HEK293 (cell line): Measurements from ENCODE around the gene SPATA7.

Experiments
- CTCF ChIA-PET: fragments of 350-600 bp; formaldehyde crosslinking; extraction: SDS; loops from one replicate; lab custom pipeline; 2021; ENCODE audit warnings: antibody characterized with exemption; lab: Yijun Ruan, JAX
- POLR2A ChIA-PET: fragments of 300-600 bp; formaldehyde crosslinking; extraction: SDS; loops from one replicate; lab custom pipeline; 2020; ENCODE audit warnings: antibody characterized with exemption, inconsistent platforms; lab: Yijun Ruan, JAX
- H3K27ac ChIP-seq: fragments of 200-500 bp; sonication (Bioruptor generic); 2 replicates; pipeline ENCODE4 v1.5.1; 2014; ENCODE audit warnings: low read depth, low read length, control low read depth, inconsistent platforms; ENCODE audit errors: extremely low read depth
- H3K36me3 ChIP-seq, 2 experiments: fragments of 200-500 bp in 1 of 2; sonication (Bioruptor generic) in 1 of 2; 1 replicate in 1 of 2; 2 replicates in 1 of 2; pipeline ENCODE4 v1.5.1; 2014 to 2017; ENCODE audit warnings: inconsistent platforms in 2 of 2, low read length in 2 of 2; ENCODE audit not compliant: control insufficient read depth in 2 of 2, insufficient read depth in 1 of 2
- H3K4me1 ChIP-seq: fragments of 200-500 bp; sonication (Bioruptor generic); 2 replicates; pipeline ENCODE4 v1.5.1; 2014; ENCODE audit warnings: mild to moderate bottlenecking, low read length, inconsistent platforms; ENCODE audit not compliant: control insufficient read depth, insufficient read depth
- H3K4me3 ChIP-seq: 2 replicates; pipeline ENCODE4 v1.5.1; 2011; ENCODE audit warnings: low read depth, mild to moderate bottlenecking, control low read depth, low read length, moderate library complexity
- H3K9me3 ChIP-seq: fragments of 200-500 bp; sonication (Bioruptor generic); 2 replicates; pipeline ENCODE4 v1.5.1; 2014; ENCODE audit warnings: low read depth, low read length, inconsistent platforms; ENCODE audit not compliant: control insufficient read depth, insufficient read depth
- BCL11A ChIP-seq: fragments of 450-650 bp; formaldehyde crosslinking; IDR thresholded peaks from 2 replicates; pipeline ENCODE4 v1.5.1; 2016; ENCODE audit warnings: low read depth, missing biosample characterization, missing genetic modification characterization
- GFI1B ChIP-seq: fragments of 450-650 bp; formaldehyde crosslinking; IDR thresholded peaks from 2 replicates; pipeline ENCODE4 v1.5.1; 2016; ENCODE audit warnings: missing biosample characterization, missing genetic modification characterization
- MZF1 ChIP-seq: fragments of 450-650 bp; formaldehyde crosslinking; IDR thresholded peaks from 2 replicates; pipeline ENCODE4 v1.5.1; 2017; ENCODE audit warnings: missing biosample characterization, missing genetic modification characterization, borderline replicate concordance
- PRDM6 ChIP-seq: fragments of 450-650 bp; formaldehyde crosslinking; IDR thresholded peaks from 2 replicates; pipeline ENCODE4 v1.5.1; 2017; ENCODE audit warnings: missing biosample characterization, missing genetic modification characterization
- ZBTB48 ChIP-seq: fragments of 450-650 bp; formaldehyde crosslinking; IDR thresholded peaks from 2 replicates; pipeline ENCODE4 v1.5.1; 2016; ENCODE audit warnings: missing biosample characterization, missing genetic modification characterization
- ZNF19 ChIP-seq: fragments of 450-650 bp; formaldehyde crosslinking; IDR thresholded peaks from 2 replicates; pipeline ENCODE4; 2016; ENCODE audit warnings: missing biosample characterization, missing genetic modification characterization, low read depth
- ZNF2 ChIP-seq: fragments of 450-650 bp; formaldehyde crosslinking; IDR thresholded peaks from 2 replicates; pipeline ENCODE4 v1.5.1; 2016; ENCODE audit warnings: missing biosample characterization, missing genetic modification characterization
- ZNF202 ChIP-seq: fragments of 450-650 bp; formaldehyde crosslinking; IDR thresholded peaks from 2 replicates; pipeline ENCODE4 v1.5.1; 2016; ENCODE audit warnings: missing biosample characterization, missing genetic modification characterization, borderline replicate concordance
- ZNF335 ChIP-seq: fragments of 450-650 bp; formaldehyde crosslinking; conservative IDR thresholded peaks from 2 replicates; pipeline ENCODE4 v1.5.1; 2016; ENCODE audit warnings: missing biosample characterization, missing genetic modification characterization
- ZNF37A ChIP-seq: fragments of 450-650 bp; IDR thresholded peaks from 2 replicates; pipeline ENCODE4 v1.5.1; 2018; ENCODE audit warnings: missing biosample characterization, missing genetic modification characterization
- ZNF391 ChIP-seq: fragments of 450-650 bp; formaldehyde crosslinking; IDR thresholded peaks from 2 replicates; pipeline ENCODE4 v1.5.1; 2016; ENCODE audit warnings: low read depth, missing biosample characterization, missing genetic modification characterization, borderline replicate concordance
- ZNF48 ChIP-seq: fragments of 450-650 bp; formaldehyde crosslinking; IDR thresholded peaks from 2 replicates; pipeline ENCODE4 v1.5.1; 2016; ENCODE audit warnings: missing biosample characterization, missing genetic modification characterization
- ZNF514 ChIP-seq: fragments of 450-650 bp; formaldehyde crosslinking; IDR thresholded peaks from 2 replicates; pipeline ENCODE4 v1.5.1; 2016; ENCODE audit warnings: missing biosample characterization, missing genetic modification characterization
- ZNF529 ChIP-seq: fragments of 450-650 bp; formaldehyde crosslinking; IDR thresholded peaks from 2 replicates; pipeline ENCODE4 v1.5.1; 2017; ENCODE audit warnings: missing genetic modification characterization, missing biosample characterization; ENCODE audit not compliant: insufficient replicate concordance
- ZNF549 ChIP-seq: fragments of 450-650 bp; IDR thresholded peaks from 2 replicates; pipeline ENCODE4 v1.5.1; 2018; ENCODE audit warnings: missing biosample characterization, missing genetic modification characterization, mild to moderate bottlenecking, inconsistent platforms, moderate library complexity
- ZNF571 ChIP-seq: fragments of 450-650 bp; formaldehyde crosslinking; IDR thresholded peaks from 2 replicates; pipeline ENCODE4 v1.5.0; 2017; ENCODE audit warnings: missing biosample characterization, missing genetic modification characterization
- ZNF660 ChIP-seq: fragments of 450-650 bp; IDR thresholded peaks from 2 replicates; pipeline ENCODE4 v1.5.1; 2018; ENCODE audit warnings: missing biosample characterization, mild to moderate bottlenecking, missing genetic modification characterization
- ZNF692 ChIP-seq: fragments of 450-650 bp; formaldehyde crosslinking; IDR thresholded peaks from 2 replicates; pipeline ENCODE4 v1.5.1; 2016; ENCODE audit warnings: missing biosample characterization, missing genetic modification characterization
- ZNF776 ChIP-seq: fragments of 450-650 bp; formaldehyde crosslinking; IDR thresholded peaks from 2 replicates; pipeline ENCODE4 v1.5.0; 2017; ENCODE audit warnings: missing biosample characterization, missing genetic modification characterization, borderline replicate concordance
- ZNF830 ChIP-seq: fragments of 450-650 bp; IDR thresholded peaks from 2 replicates; pipeline ENCODE4 v1.5.0; 2018; ENCODE audit warnings: missing biosample characterization, missing genetic modification characterization, low read depth, mild to moderate bottlenecking, moderate library complexity
- TF ChIP-seq, protein P1 (sequence below): IDR thresholded peaks from 2 replicates; pipeline ENCODE4 v1.6.1; 2011; ENCODE audit warnings: mild to moderate bottlenecking, low read depth, low read length, borderline replicate concordance
- TF ChIP-seq, protein P2 (sequence below): fragments of 450-650 bp; formaldehyde crosslinking; IDR thresholded peaks from 2 replicates; pipeline ENCODE4 v1.5.1; 2016; ENCODE audit warnings: missing biosample characterization, missing genetic modification characterization
- TF ChIP-seq, protein P3 (sequence below): fragments of 450-650 bp; formaldehyde crosslinking; IDR thresholded peaks from 2 replicates; pipeline ENCODE4; 2016; ENCODE audit warnings: missing biosample characterization, missing genetic modification characterization

The SPATA7 gene

DNA sequence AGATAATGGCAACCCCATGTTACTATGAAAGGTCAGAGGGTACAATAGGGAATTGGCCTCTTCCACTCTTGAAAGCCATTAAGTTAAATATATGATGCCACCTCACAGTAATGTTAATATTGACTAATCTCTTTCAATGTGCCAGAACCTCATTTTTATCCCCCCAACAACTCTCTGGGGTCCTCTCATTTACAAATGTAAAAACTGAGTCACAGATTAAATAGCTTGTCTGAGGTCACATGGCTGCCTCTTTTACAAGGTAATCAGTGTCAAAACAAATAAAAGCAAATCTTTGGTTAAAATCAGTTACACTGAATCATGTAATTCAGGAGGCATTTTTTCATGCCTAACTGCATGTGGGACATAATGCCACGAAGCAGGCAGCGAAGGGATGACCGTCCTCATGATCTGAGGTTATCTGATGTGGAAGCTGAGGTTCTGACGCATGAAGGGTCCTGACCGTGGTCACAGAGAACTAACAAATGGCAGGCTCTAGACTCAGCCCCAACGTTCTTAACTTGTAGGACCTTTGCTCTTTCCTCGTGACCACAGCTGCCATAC is 90.8 kb downstream of the SPATA7 start:
- no peak for TF ChIP-seq ZNF514
- TF ChIP-seq ZNF830 (tag by site-specific recombination), result no peak
- TF ChIP-seq ZNF549 (tag by site-specific recombination), result no peak
- no peak for TF ChIP-seq ZBTB48
- no peak for TF ChIP-seq ZNF2
- TF ChIP-seq, protein P1, sequence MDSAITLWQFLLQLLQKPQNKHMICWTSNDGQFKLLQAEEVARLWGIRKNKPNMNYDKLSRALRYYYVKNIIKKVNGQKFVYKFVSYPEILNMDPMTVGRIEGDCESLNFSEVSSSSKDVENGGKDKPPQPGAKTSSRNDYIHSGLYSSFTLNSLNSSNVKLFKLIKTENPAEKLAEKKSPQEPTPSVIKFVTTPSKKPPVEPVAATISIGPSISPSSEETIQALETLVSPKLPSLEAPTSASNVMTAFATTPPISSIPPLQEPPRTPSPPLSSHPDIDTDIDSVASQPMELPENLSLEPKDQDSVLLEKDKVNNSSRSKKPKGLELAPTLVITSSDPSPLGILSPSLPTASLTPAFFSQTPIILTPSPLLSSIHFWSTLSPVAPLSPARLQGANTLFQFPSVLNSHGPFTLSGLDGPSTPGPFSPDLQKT, result no peak
- TF ChIP-seq PRDM6 (tag by site-specific recombination), result no peak
- TF ChIP-seq ZNF529 (tag by site-specific recombination), result no peak
- TF ChIP-seq BCL11A (tag by site-specific recombination), result no peak
- TF ChIP-seq ZNF776 (tag by site-specific recombination), result no peak
- no peak for TF ChIP-seq GFI1B
- no peak for TF ChIP-seq ZNF48 (tag by site-specific recombination)
- no peak overlapping the region for H3K27ac ChIP-seq
- no peak overlapping the region for H3K4me3 ChIP-seq
- peaks cover 6 to 27% of the 10 kb centered on the region in 2 experiments; a peak in 2 of 3 replicates for H3K36me3 ChIP-seq
- no peaks in the 10 kb centered on the region for H3K4me1 ChIP-seq
- POLR2A ChIA-PET, result no interaction called here
- CTCF ChIA-PET, result no interaction called here
- H3K9me3 ChIP-seq, result no peaks in the 10 kb centered on the region

- ChIA-PET POLR2A (no interaction called here), CTCF (no interaction called here)
- Histone ChIP-seq H3K27ac (no peak overlapping the region), H3K4me3 (no peak overlapping the region), H3K4me1 (no peaks in the 10 kb centered on the region), H3K9me3 (no peaks in the 10 kb centered on the region), H3K36me3 (peaks cover 6 to 24% of the 10 kb centered on the region in 2 experiments; a peak in 2 of 3 replicates)
- TF ChIP-seq ZNF37A (tag by site-specific recombination) (no peak), ZNF335 (tag by site-specific recombination) (no peak), ZNF391 (no peak), ZNF692 (tag by site-specific recombination) (no peak), ZNF571 (tag by site-specific recombination) (no peak), ZNF660 (tag by site-specific recombination) (no peak), ZNF19 (tag by site-specific recombination) (no peak), ZNF202 (no peak), MZF1 (no peak)
- TF ChIP-seq, protein P2, sequence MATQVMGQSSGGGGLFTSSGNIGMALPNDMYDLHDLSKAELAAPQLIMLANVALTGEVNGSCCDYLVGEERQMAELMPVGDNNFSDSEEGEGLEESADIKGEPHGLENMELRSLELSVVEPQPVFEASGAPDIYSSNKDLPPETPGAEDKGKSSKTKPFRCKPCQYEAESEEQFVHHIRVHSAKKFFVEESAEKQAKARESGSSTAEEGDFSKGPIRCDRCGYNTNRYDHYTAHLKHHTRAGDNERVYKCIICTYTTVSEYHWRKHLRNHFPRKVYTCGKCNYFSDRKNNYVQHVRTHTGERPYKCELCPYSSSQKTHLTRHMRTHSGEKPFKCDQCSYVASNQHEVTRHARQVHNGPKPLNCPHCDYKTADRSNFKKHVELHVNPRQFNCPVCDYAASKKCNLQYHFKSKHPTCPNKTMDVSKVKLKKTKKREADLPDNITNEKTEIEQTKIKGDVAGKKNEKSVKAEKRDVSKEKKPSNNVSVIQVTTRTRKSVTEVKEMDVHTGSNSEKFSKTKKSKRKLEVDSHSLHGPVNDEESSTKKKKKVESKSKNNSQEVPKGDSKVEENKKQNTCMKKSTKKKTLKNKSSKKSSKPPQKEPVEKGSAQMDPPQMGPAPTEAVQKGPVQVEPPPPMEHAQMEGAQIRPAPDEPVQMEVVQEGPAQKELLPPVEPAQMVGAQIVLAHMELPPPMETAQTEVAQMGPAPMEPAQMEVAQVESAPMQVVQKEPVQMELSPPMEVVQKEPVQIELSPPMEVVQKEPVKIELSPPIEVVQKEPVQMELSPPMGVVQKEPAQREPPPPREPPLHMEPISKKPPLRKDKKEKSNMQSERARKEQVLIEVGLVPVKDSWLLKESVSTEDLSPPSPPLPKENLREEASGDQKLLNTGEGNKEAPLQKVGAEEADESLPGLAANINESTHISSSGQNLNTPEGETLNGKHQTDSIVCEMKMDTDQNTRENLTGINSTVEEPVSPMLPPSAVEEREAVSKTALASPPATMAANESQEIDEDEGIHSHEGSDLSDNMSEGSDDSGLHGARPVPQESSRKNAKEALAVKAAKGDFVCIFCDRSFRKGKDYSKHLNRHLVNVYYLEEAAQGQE (tag by site-specific recombination), result no peak
- TF ChIP-seq, protein P3, sequence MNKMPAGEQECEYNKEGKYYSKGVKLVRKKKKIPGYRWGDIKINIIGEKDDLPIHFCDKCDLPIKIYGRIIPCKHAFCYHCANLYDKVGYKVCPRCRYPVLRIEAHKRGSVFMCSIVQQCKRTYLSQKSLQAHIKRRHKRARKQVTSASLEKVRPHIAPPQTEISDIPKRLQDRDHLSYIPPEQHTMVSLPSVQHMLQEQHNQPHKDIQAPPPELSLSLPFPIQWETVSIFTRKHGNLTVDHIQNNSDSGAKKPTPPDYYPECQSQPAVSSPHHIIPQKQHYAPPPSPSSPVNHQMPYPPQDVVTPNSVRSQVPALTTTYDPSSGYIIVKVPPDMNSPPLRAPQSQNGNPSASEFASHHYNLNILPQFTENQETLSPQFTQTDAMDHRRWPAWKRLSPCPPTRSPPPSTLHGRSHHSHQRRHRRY (tag by site-specific recombination), result no peak
Observed at GRCh38 chr14:88476825-88477224, 91.4 kb downstream of the SPATA7 start.
